ENCODE data around the gene ITGA6.
"Not testable (repeated sequence)": the region's sequence is repeated elsewhere in the genome, so short reads cannot be mapped to it uniquely, and the experiment has no call there.

Gene ITGA6

DNA sequence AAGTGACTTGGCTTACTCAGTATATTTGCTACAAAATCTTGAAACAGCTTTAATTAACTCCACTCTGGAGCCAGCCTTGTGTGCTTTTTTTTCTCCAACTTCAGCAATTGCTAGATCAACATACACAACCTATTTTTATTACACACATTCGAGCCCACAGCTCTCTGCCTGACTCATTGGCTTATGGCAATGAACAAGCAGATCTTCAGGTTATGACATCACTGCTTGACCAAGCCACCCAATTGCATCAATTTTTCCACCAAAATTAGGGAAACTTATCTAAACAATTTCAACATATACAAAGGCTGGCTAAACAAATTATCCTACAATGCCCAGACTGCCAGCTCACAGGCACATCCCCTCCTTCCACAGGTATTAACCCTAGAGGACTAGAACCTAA lies 88.9 kb downstream of the ITGA6 start:
- no peak for DNase-seq (ENCODE audit: low read depth, low spot score)

DNA sequence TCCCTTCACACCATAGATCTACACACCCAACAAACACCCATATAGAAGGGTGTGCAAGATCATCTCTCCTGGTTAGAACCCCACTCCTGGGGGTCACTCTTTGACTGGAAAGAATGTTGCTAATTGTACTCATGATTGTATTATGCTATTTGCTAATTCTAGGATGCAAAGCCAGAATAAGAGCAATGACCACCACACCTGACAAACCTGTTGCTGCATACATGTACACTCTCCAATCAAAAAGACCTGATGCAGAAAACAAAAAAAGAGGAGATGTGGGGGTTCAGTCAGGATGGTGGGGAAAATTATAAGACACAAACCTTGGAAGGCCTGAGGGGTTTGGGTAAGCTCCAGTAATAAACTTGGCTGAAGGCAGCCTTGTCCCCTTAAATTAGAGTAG lies 91.6 kb downstream of the ITGA6 start:
- no peak for DNase-seq (ENCODE audit: low read depth, low spot score)

DNA sequence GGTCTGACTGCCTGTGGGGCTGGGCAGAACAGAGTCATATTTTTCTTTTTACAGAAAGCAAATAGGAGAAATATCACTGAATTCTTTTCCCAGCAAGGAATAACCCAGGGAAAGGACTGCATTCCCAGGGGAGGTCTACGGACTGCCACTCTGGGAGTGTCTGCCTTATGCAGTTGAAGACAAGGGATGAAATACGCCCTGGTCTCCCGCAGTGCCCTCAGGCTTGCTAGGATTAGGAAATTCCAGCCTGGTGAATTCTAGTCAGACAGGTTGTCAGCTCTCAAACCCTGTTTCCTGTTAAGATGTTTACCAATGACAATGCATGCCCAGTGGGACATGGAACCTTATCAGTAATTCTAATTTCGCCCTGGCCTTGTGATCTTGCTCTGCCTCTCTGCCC lies 98.2 kb downstream of the ITGA6 start:
- DNase-seq (ENCODE audit: low read depth, low spot score) = no peak

DNA sequence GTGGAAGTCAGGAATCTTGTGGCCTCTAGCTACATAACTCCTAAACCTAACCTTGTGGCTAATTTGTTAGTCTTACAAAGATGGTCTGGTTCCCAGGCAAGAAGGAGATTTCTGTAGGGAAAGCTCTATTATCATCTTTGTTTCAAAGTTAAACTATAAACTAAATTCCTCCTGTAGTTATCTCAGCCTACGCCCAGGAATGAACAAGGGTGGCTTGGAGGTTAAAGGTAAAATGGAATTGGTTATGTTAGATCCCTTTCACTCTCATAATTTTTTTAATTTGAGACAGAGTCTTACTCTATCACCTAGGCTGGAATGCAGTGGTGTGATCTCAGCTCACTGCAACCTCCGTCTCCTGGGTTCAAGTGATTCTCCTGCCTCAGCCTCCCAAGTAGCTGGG lies 103.9 kb downstream of the ITGA6 start:
- DNase-seq (ENCODE audit: low read depth, low spot score) = no peak

DNA sequence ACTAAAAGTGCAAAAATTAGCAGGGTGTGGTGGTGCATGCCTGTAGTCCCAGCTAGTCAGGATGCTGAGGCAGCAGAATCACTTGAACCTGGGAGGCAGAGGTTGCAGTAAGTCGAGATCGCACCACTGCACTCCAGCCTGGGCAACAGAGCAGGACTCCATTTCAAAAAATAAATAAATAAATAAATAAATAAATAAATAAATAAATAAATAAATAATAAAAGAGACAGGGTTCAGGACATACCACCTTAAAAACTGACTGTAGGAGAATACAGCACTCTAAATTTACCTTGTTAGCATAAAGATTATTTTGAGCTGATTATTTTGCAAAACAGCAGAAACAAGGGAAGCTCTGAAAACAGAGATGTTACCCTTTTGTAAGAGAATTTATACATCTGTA lies 105.1 kb downstream of the ITGA6 start:
- DNase-seq (ENCODE audit: low read depth, low spot score) = not testable (repeated sequence)

DNA sequence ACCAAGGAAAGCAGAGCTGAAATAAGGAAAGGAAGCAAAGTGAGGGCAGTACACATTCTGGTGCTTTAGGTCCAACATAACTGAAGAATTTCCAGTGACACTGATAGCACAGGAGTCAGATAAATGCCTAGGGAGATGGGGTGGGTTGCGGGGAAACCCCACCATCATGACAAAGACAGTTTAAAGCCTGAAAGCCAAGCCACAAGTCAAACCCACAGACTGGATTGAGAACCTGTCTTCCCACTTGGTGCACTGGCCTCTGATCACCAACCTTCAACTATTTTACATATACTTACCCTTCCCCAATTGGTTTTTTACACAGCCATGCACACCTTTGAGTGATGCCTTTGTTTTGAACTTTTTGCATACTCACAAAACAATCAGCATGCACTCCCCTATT lies 106.3 kb downstream of the ITGA6 start:
- DNase-seq (ENCODE audit: low read depth, low spot score) = no peak

DNA sequence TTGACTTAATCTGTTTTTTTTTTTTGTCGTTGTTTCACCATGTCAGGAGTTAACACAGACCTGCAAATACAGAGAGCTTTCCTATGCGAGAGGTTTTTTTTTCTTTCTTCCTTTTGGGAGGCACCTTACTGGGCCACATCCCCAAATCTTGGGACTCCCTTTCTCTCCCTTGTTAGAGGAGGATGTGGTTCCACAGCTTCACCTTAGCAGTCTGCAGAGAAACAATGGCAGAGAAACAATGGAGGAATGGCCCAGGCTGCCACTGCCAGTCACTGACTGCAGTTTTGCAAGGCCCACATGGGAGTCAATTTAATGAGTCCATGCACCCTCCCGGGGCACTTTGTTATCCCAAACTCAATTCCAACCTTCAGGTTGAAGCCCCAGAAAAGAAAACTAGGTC lies 107.7 kb downstream of the ITGA6 start:
- DNase-seq (ENCODE audit: low read depth, low spot score) = no peak

DNA sequence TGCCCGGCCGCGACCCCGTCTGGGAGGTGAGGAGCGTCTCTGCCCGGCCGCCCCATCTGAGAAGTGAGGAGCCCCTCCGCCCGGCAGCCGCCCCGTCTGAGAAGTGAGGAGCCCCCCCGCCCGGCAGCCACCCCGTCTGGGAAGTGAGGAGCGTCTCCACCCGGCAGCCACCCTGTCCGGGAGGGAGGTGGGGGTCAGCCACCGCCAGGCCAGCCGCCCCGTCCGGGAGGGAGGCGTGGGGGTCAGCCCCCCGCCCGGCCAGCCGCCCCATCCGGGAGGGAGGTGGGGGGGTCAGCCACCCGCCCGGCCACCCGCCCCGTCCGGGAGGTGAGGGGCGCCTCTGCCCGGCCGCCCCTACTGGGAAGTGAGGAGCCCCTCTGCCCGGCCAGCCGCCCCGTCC lies 110.5 kb downstream of the ITGA6 start:
- not testable (repeated sequence) for DNase-seq (ENCODE audit: low read depth, low spot score)

DNA sequence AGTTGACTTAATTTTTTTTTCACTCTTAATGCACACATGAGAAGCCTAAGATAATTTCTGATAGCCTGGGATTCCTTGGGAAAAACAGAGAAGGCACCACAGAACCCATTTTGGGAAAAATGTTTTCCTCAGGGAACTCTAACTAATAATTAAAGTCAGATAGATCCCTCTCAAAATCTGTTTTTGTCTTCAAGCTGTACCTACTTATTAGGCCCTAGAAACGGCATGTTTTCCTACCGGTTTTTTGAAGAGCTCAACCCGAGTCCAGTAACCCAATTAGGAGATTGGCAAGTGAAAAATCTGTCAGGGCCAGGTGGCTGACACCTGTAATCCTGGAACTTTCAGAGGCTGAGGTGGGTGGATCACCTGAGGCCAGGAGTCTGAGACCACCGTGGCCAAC lies 112.4 kb downstream of the ITGA6 start:
- DNase-seq (ENCODE audit: low read depth, low spot score) = no peak

DNA sequence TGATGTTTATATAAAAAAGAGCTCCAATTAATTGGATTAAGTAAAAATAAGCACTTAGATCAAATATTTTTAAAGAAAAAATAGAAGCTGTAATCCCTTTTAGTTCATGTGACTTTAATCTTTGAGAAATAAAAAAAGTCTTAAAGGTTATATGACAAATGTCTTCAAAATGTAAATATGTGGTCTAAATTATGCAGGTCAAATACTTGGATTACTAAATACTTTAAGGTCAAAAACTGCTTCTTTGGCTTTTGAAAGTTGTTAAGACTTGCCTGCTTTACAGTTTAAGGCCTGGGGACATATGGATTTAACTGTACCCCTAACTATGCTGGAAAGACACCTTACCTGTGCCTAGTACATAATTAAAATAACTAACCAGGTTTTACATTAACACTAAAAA lies 113.0 kb downstream of the ITGA6 start:
- DNase-seq (ENCODE audit: low read depth, low spot score) = no peak

DNA sequence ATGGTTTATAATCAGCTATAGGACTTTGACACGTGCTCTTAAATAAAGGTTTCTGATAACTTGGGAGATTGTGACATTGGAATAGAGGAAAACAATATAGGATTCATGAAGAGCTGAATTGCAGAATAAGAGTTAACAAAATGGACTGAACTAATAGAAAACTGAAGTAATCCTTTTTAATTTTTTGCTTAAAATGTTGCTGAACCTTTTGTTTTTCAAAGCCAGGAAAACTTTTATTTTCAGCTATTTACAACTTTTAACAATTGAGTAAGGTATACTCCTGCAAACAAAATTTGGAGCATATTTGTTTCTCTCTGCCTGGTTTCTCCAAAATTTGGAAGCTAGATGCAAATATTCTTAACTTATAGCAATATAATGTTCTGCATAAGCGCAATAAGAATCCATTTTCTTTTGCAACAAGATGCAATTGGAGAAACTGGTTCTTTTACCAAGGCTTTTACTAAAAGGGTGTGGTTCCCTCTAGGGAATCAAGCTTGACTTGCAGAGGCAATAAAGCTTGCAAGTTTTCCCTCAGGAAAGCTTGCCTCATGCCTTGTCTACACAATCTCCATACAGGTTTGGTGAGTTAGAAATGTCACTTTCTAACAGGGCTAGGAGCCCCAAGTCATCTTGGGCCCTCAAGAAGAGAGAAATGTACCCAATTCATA lies 118.2 kb downstream of the ITGA6 start:
- DNase-seq (ENCODE audit: low read depth, low spot score) = no peak

DNA sequence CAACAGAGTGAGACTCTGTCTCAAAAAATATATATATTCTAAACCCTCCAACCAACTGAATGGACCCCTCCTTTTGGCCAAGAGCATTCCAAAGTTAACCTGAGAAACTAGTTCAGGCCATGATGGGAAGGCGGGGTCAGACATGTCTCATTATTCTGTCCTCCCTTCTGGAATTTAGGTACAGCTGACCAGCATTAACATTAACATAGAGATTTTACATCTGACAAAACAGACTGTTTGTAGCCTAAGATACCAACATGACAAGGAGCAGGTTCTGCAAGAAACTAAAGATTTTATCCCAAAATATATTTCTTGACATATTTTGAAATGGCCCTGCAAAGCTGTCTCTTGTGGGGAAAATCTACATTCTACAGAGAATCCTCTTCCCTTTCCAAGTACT lies 121.7 kb downstream of the ITGA6 start:
- no peak for DNase-seq (ENCODE audit: low read depth, low spot score)

DNA sequence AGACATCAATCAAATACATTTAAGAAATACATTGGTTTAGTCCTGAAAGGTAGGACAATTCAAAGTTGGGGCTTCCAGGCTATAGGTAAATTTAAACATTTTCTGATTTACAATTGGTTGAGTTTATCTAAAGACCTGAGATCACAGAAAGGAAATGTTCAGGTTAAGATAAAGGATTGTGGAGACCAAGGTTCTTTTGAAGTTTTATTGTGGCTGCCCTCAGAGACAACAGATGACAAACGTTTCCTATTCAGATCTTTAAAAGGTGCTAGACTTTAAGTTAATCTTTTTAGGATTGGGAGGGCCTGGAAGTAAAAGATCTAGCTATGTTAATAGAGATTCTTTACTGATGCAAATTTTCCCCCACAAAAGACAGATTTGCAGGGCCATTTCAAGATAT lies 122.4 kb downstream of the ITGA6 start:
- not testable (repeated sequence) for DNase-seq (ENCODE audit: low read depth, low spot score)

DNA sequence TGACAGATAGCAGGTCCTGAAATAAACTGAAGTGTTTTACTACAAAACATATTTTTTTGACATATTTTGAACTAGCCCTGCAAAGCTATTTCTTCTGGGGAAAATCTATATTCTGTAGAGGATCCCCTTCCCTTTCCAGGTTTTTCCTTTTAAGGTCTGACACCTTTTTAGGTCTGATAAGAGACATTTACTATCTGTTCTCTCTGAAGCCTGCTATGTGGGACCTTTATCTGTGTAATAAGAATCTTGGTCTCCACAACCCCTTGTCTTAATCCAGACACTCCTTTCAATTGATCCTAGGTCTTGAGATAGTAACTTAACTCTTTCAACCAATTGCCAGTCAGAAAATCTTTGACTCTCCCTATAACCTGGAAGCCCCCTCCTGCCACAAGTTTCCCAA lies 123.0 kb downstream of the ITGA6 start:
- DNase-seq (ENCODE audit: low read depth, low spot score) = no peak

DNA sequence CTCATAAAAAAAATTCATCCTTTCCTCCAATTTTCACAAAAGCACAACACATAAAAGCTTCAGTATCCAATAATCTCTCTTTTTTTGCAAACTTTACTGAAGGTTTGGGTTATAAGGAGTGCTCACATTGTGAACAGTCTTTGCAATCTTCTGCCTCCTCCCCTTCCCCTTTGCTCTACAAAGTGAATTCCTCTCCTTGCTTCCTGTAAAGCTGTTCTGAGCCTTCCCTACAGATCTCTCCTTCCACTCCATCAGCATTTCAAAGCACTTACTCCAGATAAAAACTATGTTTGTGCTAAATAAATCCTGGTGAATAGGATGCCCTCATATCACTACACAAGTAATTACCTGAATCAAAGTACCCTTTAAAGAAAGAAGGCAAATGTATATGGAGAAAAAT lies 123.9 kb downstream of the ITGA6 start:
- DNase-seq (ENCODE audit: low read depth, low spot score) = no peak

DNA sequence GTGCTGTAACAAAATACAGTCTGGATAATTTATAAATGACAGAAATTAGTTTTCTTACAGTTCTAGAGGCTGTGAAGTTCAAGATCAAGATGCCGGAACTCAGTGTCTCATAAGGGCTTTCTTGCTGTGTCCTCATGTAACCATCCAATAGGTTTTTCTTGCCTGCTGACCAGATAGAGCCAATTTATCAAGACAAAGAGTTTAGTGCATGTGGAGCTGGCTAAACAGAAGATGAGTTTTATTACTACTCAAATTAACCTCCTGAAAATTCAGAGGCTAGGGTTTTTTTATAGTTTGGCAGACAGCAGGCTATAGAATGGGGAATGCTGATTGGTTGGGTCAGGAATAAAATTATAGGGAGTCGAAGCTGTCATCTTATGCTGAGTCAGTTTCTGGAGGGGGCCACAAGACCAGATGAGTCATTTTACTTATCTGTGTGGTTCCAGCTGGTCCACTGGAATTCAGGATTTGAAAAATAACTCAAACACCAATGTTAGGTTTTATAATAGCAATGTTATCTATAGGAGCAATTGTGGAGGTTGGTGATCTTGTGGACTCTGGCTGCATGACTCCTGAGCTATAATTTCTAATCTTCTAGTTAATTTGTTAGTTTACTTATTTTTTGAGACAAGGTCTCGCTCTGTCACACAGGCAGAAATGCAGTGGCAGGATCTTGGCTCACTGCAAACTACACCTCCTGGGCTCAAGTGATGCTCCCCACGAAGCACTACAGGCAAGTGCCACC lies 125.3 kb downstream of the ITGA6 start:
- DNase-seq (ENCODE audit: low read depth, low spot score) = no peak

DNA sequence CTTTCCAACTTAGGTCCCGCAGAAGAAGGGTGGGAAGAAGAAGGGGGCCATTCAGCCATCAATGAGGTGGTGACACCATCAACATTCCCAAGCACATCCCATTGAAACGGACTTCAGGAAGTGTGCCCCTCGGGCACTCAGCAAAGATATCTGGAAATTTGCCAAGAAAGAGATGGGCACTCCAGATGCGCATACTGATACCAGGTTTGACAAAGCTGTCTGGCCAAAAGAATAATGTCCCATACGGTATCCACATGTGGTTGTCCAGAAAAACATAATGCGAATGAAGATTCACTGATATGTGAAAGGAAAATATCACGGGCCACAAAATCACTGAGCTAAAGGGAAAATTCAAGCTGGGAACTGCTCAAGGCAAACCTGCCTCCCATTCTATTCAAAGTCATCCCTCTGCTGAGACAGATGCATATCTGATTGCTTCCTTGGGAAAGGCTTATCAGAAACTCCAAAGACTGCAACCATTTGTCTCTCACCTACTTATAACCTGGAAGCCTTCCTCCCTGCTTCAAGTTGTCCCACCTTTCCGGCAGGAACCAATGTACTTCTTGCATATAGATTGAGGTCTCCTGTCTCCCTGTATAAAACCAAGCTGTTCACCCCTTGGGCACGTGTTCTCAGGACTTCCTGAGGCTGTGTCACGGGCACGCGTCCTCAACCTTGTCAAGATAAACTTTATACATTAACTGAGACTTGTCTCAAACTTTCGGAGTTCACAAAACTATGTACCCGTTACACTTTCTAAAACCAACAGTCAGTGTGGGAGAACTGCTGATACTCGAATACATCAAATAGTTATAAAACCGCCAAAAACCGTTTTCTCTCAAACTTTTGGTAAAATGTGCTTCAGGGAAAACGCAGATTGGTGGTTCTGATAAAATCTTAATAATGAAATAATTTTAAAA lies 127.2 kb downstream of the ITGA6 start:
- DNase-seq (ENCODE audit: low read depth, low spot score) = no peak

DNA sequence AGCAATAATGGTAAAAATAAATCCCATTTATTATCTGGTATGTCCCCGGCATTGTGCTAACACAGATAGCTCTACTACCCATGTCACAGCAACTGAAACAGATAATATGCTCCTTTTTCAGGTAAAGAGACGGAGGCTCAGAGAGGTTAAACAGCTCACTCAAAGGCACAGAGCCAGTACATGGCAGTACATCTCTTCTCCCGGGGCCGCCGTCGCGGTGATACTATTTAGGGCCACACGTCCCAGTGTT lies 127.8 kb downstream of the ITGA6 start:
- DNase-seq (ENCODE audit: low read depth, low spot score) = no peak
